H1 (cell line): ENCODE data around the gene NELL1. TPM values are rescaled to one million over a fixed set of nuclear protein-coding genes. Genes with fewer than 3 reads are reported as not detected.

Source experiments
- CTCF ChIA-PET: fragments of 300-600 bp; sonication (Branson Sonifier 250); formaldehyde crosslinking; loops from one replicate; lab custom pipeline; 2021; ENCODE audit not compliant: partially characterized antibody; lab: Charles Lee
- POLR2A ChIA-PET: fragments of 300-600 bp; sonication (Branson Sonifier 250); formaldehyde crosslinking; loops from one replicate; lab custom pipeline; 2021; ENCODE audit warnings: inconsistent platforms; ENCODE audit not compliant: partially characterized antibody; lab: Charles Lee
- DNase-seq, 2 experiments: peaks; one replicate each; pipeline versions ENCODE4 v3.0.0 to v3.0.0-alpha.2; 2010 to 2022; ENCODE audit warnings: low spot score in 2 of 2, low read depth in 1 of 2, mixed read lengths in 1 of 2
- FAIRE-seq: peaks from 2 replicates; lab custom pipeline; 2011; peaks lifted over from hg19 to GRCh38; lab: Jason Lieb, UNC
- H2AFZ ChIP-seq: 2 replicates; pipeline ENCODE4 v1.8.1; 2012; ENCODE audit warnings: low read length, inconsistent platforms
- H2AK5ac ChIP-seq: 2 replicates; pipeline ENCODE4 v1.6.1; 2013; ENCODE audit warnings: low read depth, low read length
- H2BK120ac ChIP-seq: replicated peaks from 2 replicates; pipeline ENCODE3; 2013; ENCODE audit warnings: low read depth, low read length, inconsistent platforms
- H2BK12ac ChIP-seq: 2 replicates; pipeline ENCODE4 v1.6.1; 2013; ENCODE audit warnings: low read depth, low read length
- H2BK15ac ChIP-seq: 2 replicates; pipeline ENCODE4 v1.6.1; 2013; ENCODE audit warnings: low read length
- H2BK20ac ChIP-seq: 2 replicates; pipeline ENCODE4 v1.6.1; 2013; ENCODE audit warnings: low read length
- H2BK5ac ChIP-seq: 2 replicates; pipeline ENCODE4 v1.6.1; 2013; ENCODE audit warnings: low read depth, low read length
- H3K14ac ChIP-seq: 2 replicates; pipeline ENCODE4 v1.6.1; 2013; ENCODE audit warnings: inconsistent platforms; ENCODE audit not compliant: insufficient read length
- H3K18ac ChIP-seq: 2 replicates; pipeline ENCODE4 v1.6.1; 2013; ENCODE audit warnings: low read length; ENCODE audit errors: extremely low read depth
- H3K23ac ChIP-seq: 2 replicates; pipeline ENCODE4 v1.6.1; 2013; ENCODE audit warnings: inconsistent platforms; ENCODE audit not compliant: insufficient read length
- H3K23me2 ChIP-seq: 2 replicates; pipeline ENCODE4 v1.6.1; 2013; ENCODE audit warnings: low read depth, low read length
- H3K27ac ChIP-seq: 2 replicates; pipeline ENCODE4 v1.6.1; 2011; ENCODE audit warnings: low read depth, low read length, inconsistent platforms
- H3K27me3 ChIP-seq, 4 experiments: replicated peaks in 1 of 4; 1 replicate in 1 of 4; 2 replicates in 3 of 4; pipeline versions ENCODE4 v1.6.1 to v1.8.1; 2011 to 2013; ENCODE audit warnings: low read length in 3 of 4, mild to moderate bottlenecking in 3 of 4, inconsistent platforms in 2 of 4, mixed read lengths in 2 of 4, moderate library complexity in 1 of 4; ENCODE audit not compliant: control insufficient read depth in 3 of 4, insufficient read depth in 3 of 4; ENCODE audit errors: extremely low read depth in 1 of 4
- H3K36me3 ChIP-seq, 4 experiments: 2 replicates each; pipeline versions ENCODE4 v1.6.1 to v1.8.1; 2011 to 2013; ENCODE audit warnings: mild to moderate bottlenecking in 4 of 4, low read length in 3 of 4, moderate library complexity in 2 of 4, control low read depth in 1 of 4, inconsistent platforms in 1 of 4; ENCODE audit not compliant: insufficient read depth in 4 of 4, control insufficient read depth in 2 of 4
- H3K4ac ChIP-seq: replicated peaks from 2 replicates; pipeline ENCODE3; 2013; ENCODE audit warnings: low read length, low read depth, mixed read lengths, inconsistent platforms; ENCODE audit not compliant: insufficient read length
- H3K4me1 ChIP-seq, 4 experiments: replicated peaks in 1 of 4; 1 replicate in 1 of 4; 2 replicates in 3 of 4; pipeline versions ENCODE4 v1.6.1 to v1.8.1; 2011 to 2013; ENCODE audit warnings: low read length in 3 of 4, inconsistent platforms in 2 of 4, mixed read lengths in 1 of 4; ENCODE audit not compliant: insufficient read depth in 4 of 4, control insufficient read depth in 3 of 4
- H3K4me2 ChIP-seq, 2 experiments: 2 replicates each; pipeline versions ENCODE4 v1.6.1 to v1.8.1; 2011 to 2013; ENCODE audit warnings: low read depth in 2 of 2, low read length in 2 of 2, control low read depth in 1 of 2, inconsistent platforms in 1 of 2, mild to moderate bottlenecking in 1 of 2; ENCODE audit not compliant: insufficient read depth in 1 of 2
- H3K4me3 ChIP-seq, 4 experiments: fragments of 200-600, 300-600 bp in 1 of 4; sonication (generic), shearing (Covaris generic), sonication (Bioruptor Twin) in 1 of 4; 2 replicates each; pipeline versions ENCODE4 v1.5.1 to v1.8.1; 2011 to 2016; ENCODE audit warnings: low read length in 4 of 4, low read depth in 3 of 4, control low read depth in 2 of 4, inconsistent platforms in 2 of 4, mild to moderate bottlenecking in 2 of 4, mixed read lengths in 1 of 4, moderate library complexity in 1 of 4; ENCODE audit not compliant: insufficient read depth in 2 of 4; ENCODE audit errors: extremely low read depth in 1 of 4
- H3K56ac ChIP-seq: replicated peaks from 2 replicates; pipeline ENCODE3; 2013; ENCODE audit warnings: low read depth, mild to moderate bottlenecking, mixed read lengths, low read length, inconsistent platforms; ENCODE audit not compliant: insufficient read length
- H3K79me1 ChIP-seq: 2 replicates; pipeline ENCODE4 v1.6.1; 2013; ENCODE audit warnings: low read depth, low read length, control low read depth
- H3K79me2 ChIP-seq, 2 experiments: 2 replicates each; pipeline versions ENCODE4 v1.6.1 to v1.8.1; 2012 to 2013; ENCODE audit warnings: low read length in 2 of 2, mild to moderate bottlenecking in 2 of 2, inconsistent platforms in 1 of 2; ENCODE audit not compliant: insufficient read depth in 2 of 2, control insufficient read depth in 1 of 2
- H3K9ac ChIP-seq, 4 experiments: replicated peaks in 1 of 4; 1 replicate in 1 of 4; 2 replicates in 3 of 4; pipeline versions ENCODE4 v1.6.1 to v1.8.1; 2011 to 2013; ENCODE audit warnings: low read depth in 3 of 4, low read length in 3 of 4, control low read depth in 2 of 4, mild to moderate bottlenecking in 2 of 4, moderate library complexity in 2 of 4, inconsistent platforms in 1 of 4; ENCODE audit errors: extremely low read depth in 1 of 4
- H3K9me3 ChIP-seq, 2 experiments: 2 replicates each; pipeline versions ENCODE4 v1.6.1 to v1.8.1; 2012 to 2013; ENCODE audit warnings: mild to moderate bottlenecking in 2 of 2, moderate library complexity in 2 of 2, control low read depth in 1 of 2, inconsistent platforms in 1 of 2, low read depth in 1 of 2, low read length in 1 of 2, mixed read lengths in 1 of 2; ENCODE audit not compliant: insufficient read depth in 2 of 2
- H4K20me1 ChIP-seq, 2 experiments: replicated peaks in 1 of 2; 2 replicates each; pipeline versions ENCODE3 to v1.8.1; 2011 to 2013; ENCODE audit warnings: inconsistent platforms in 2 of 2, low read length in 2 of 2, mild to moderate bottlenecking in 1 of 2; ENCODE audit not compliant: insufficient read depth in 2 of 2, control insufficient read depth in 1 of 2
- H4K5ac ChIP-seq: 2 replicates; pipeline ENCODE4 v1.6.1; 2013; ENCODE audit warnings: low read length, low read depth, mixed read lengths, inconsistent platforms; ENCODE audit not compliant: insufficient read length
- H4K8ac ChIP-seq: 2 replicates; pipeline ENCODE4 v1.8.0; 2013; ENCODE audit warnings: mild to moderate bottlenecking, moderate library complexity, low read length, inconsistent platforms; ENCODE audit not compliant: insufficient read depth; ENCODE audit errors: extremely low read depth
- H4K91ac ChIP-seq: replicated peaks from 2 replicates; pipeline ENCODE3; 2013; ENCODE audit warnings: low read length, mixed read lengths, inconsistent platforms; ENCODE audit not compliant: insufficient read length
- BACH1 ChIP-seq: IDR thresholded peaks from 2 replicates; pipeline ENCODE4 v1.6.1; 2012; ENCODE audit warnings: low read length, improper control_type of control experiment
- EZH2 ChIP-seq: fragments of 200-600 bp; sonication (generic); IDR thresholded peaks from 2 replicates; pipeline ENCODE4 v1.7.1; 2012; ENCODE audit warnings: low read depth, mild to moderate bottlenecking, moderate library complexity, low read length, inconsistent platforms; ENCODE audit not compliant: severe bottlenecking
- KDM1A ChIP-seq: fragments of 200-600, 300-600 bp; sonication (generic); IDR thresholded peaks from 2 replicates; pipeline ENCODE4 v1.7.1; 2016; ENCODE audit warnings: mild to moderate bottlenecking, low read length, borderline replicate concordance
- TAF1 ChIP-seq: IDR thresholded peaks from 2 replicates; pipeline ENCODE4 v1.6.1; 2011; ENCODE audit warnings: mild to moderate bottlenecking, low read depth, low read length
- ZNF274 ChIP-seq: IDR thresholded peaks from 2 replicates; pipeline ENCODE4 v1.7.0; 2012; ENCODE audit warnings: low read length, borderline replicate concordance; ENCODE audit errors: extremely low read depth
- WGBS, 2 experiments: shearing (Covaris generic) in 1 of 2; methylation state at CpG; one replicate each; pipeline versions ENCODE4 v1.1.6 to v1.1.7; 2013 to 2015; ENCODE audit warnings: low lambda C conversion rate in 2 of 2, mixed read lengths in 2 of 2, inconsistent platforms in 1 of 2, low coverage in 1 of 2, missing lambda C conversion rate in 1 of 2; ENCODE audit not compliant: insufficient replicate concordance in 2 of 2, insufficient coverage in 1 of 2, insufficient read length in 1 of 2; ENCODE audit errors: extremely low coverage in 1 of 2, missing lambda C conversion rate in 1 of 2; 5-methylcytosine and 5-hydroxymethylcytosine counted together
- polyA plus RNA-seq, 7 experiments: library from polyadenylated mRNA; depleted of rRNA in 3 of 7; stranded (reverse) in 5 of 7; unstranded in 2 of 7; fragments of >200 nt in 5 of 7; fragments of 200-250 nt in 2 of 7; gene quantifications; 1 replicate in 5 of 7; 2 replicates in 1 of 7; 4 replicates in 1 of 7; pipeline versions ENCODE4 v1.2.1 to v1.2.3, GENCODE V29; 2011 to 2013; ENCODE audit warnings: missing spikeins in 2 of 7, mixed read lengths in 2 of 7
- total RNA-seq: library from RNA; stranded (reverse); fragmentation: NEBNext Ultra II Directional; extraction: Animal tissue kit (Norgen Biotek cat#: 25700); gene quantifications from 2 replicates; pipeline ENCODE4 v1.2.1, GENCODE V29; 2021
- TF ChIP-seq, protein P1 (sequence below), 3 experiments: IDR thresholded peaks; 1 replicate in 2 of 3; 2 replicates in 1 of 3; pipeline versions ENCODE4 v1.5.1 to v1.6.1; 2011; ENCODE audit warnings: low read length in 3 of 3, mild to moderate bottlenecking in 3 of 3, inconsistent platforms in 2 of 3, low read depth in 1 of 3, moderate library complexity in 1 of 3; ENCODE audit not compliant: insufficient read depth in 1 of 3; ENCODE audit errors: control extremely low read depth in 1 of 3

Gene NELL1
- total and polyA plus RNA-seq, 2 of the 8 experiments (the other 6 are each of a cell fraction or from before 2014, with no cell fraction given): 0.21 TPM; not detected in 1

DNA sequence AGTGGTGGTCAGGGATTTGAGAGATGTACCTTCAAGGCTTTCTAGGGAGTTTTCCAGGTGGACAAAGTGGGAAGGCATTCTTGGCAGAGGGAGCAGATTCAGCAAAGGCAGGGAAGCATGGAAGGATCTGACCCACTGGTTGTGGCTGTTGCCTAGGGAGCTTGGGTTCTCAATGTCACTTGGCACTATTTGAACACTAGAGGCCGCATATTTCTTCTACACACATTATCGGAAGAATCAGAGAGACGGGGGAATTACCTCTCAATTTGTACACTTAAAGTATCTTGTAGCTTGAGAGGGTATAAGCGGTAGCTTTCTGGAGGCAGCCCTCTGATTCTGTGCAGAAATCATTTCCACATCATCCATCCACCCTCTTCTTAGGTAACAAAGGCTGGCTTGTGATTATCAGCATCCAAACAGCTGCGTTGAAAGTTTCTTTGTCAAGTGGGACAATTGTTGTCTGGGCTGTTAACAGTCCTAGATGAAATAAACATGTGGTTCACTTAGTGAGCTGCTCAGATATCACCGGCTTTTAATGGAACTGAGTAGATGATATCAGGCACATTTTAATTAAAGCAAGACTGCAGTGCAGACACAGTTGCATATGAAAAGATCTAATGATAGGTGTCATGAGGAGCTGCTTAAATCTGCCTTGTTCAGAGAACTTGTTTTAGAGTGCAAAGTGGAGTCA lies 2.6 kb downstream of the NELL1 start:
- Histone ChIP-seq H3K4ac (no peak overlapping the region), H3K4me1 (peaks cover 12 to 24% (median 13%) of the 10 kb centered on the region in 4 experiments; a peak in 6 of 7 replicates), H2BK20ac (no peak overlapping the region), H3K27me3 (peaks cover 43 to 56% (median 56%) of the 10 kb centered on the region in 4 experiments), H2BK12ac (no peak overlapping the region), H3K14ac (no peak overlapping the region), H2AK5ac (no peak overlapping the region), H4K91ac (no peak overlapping the region), H2BK15ac (no peak overlapping the region), H2BK5ac (no peak overlapping the region), H3K79me1 (no peaks in the 10 kb centered on the region), H3K36me3 (no peaks in the 10 kb centered on the region), H4K20me1 (peaks cover 0 to 5% of the 10 kb centered on the region in 2 experiments), H3K23me2 (peaks cover 21% of the 10 kb centered on the region), H3K23ac (no peak overlapping the region), H3K4me3 (peak overlapping the region in 1 of 4 experiments; percentile 80; a peak in 1 of 8 replicates), H4K8ac (no peak overlapping the region), H4K5ac (no peak overlapping the region), H3K27ac (no peak overlapping the region), H3K56ac (no peak overlapping the region), H3K18ac (no peak overlapping the region), H3K9me3 (no peaks in the 10 kb centered on the region), H2BK120ac (no peak overlapping the region), H3K4me2 (peak overlapping the region; percentile 77 to 99; a peak in 2 of 4 replicates), H2AFZ (no peak overlapping the region), H3K9ac (peak overlapping the region in 1 of 4 experiments; percentile 34; a peak in 1 of 7 replicates), H3K79me2 (no peaks in the 10 kb centered on the region)
- ChIA-PET POLR2A (no interaction called here), CTCF (interaction anchor here (0.7 to 4.9 kb wide), 34 partner anchors 9 to 1110 kb away, joined by 3 to 51 read pairs (median 4); no protein-coding TSS in a partner anchor)
- WGBS, 2 experiments: 55% methylated on average over 6 of the region's 6 CpGs; no CpG with 5 or more reads in 1 of the 2 experiments
- FAIRE-seq: peak; percentile 24
- DNase-seq: no peak
- TF ChIP-seq EZH2: no peak
- no peak for TF ChIP-seq ZNF274
- no peak for TF ChIP-seq KDM1A
- TF ChIP-seq, protein P1, sequence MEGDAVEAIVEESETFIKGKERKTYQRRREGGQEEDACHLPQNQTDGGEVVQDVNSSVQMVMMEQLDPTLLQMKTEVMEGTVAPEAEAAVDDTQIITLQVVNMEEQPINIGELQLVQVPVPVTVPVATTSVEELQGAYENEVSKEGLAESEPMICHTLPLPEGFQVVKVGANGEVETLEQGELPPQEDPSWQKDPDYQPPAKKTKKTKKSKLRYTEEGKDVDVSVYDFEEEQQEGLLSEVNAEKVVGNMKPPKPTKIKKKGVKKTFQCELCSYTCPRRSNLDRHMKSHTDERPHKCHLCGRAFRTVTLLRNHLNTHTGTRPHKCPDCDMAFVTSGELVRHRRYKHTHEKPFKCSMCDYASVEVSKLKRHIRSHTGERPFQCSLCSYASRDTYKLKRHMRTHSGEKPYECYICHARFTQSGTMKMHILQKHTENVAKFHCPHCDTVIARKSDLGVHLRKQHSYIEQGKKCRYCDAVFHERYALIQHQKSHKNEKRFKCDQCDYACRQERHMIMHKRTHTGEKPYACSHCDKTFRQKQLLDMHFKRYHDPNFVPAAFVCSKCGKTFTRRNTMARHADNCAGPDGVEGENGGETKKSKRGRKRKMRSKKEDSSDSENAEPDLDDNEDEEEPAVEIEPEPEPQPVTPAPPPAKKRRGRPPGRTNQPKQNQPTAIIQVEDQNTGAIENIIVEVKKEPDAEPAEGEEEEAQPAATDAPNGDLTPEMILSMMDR (IDR thresholded peaks at IDR 0.05; ENCODE audit: control extremely low read depth in 1 of 3, insufficient read depth in 1 of 3, low read depth in 1 of 3, low read length in 3 of 3): peak in 1 of 3 experiments; percentile 19; a peak in 1 of 4 replicates
- TF ChIP-seq TAF1: no peak
- no peak for TF ChIP-seq BACH1
